Pancreas (tissue), 10 donors: ENCODE results near the gene SSH3. TPM values are rescaled to one million over a fixed set of nuclear protein-coding genes. Genes with fewer than 3 reads are reported as not detected.

Experiments
- ATAC-seq, 4 donors: fragments of 200-7000 bp; cut with Tn5 transposase; one replicate each; pipeline versions ENCODE4 v1.8.0 to v1.9.1; 2020; ENCODE audit warnings: mild to moderate bottlenecking in 4 of 4, moderate library complexity in 4 of 4
- DNase-seq, 6 donors: peaks; one replicate each; pipeline ENCODE4 v3.0.0-alpha.2; 2020
- FAIRE-seq: peaks from 2 replicates; lab custom pipeline; 2012; peaks lifted over from hg19 to GRCh38; lab: Jason Lieb, UNC
- H3K27ac ChIP-seq, 4 donors: fragments of 200-600 bp; sonication (generic); 1 replicate in 3 of 4; 2 replicates in 1 of 4; pipeline versions ENCODE4 v1.5.0 to v1.8.0; 2020
- H3K27me3 ChIP-seq, 4 donors: fragments of 200-600 bp; one replicate each; pipeline ENCODE4 v1.8.0; 2021
- H3K36me3 ChIP-seq, 3 donors: fragments of 200-600 bp; sonication (generic) in 1 of 3; one replicate each; pipeline versions ENCODE4 v1.5.0 to v1.8.0; 2020 to 2021
- H3K4me1 ChIP-seq, 3 donors: fragments of 200-600 bp; one replicate each; pipeline ENCODE4 v1.8.0; 2021
- H3K4me3 ChIP-seq, 4 donors: fragments of 200-600 bp; sonication (generic) in 2 of 4; one replicate each; pipeline versions ENCODE4 v1.5.0 to v1.8.0; 2020 to 2021
- H3K9me3 ChIP-seq, 4 donors: fragments of 200-600 bp; one replicate each; pipeline ENCODE4 v1.8.0; 2021
- CTCF ChIP-seq, 4 donors: fragments of 200-600 bp; sonication (generic) in 3 of 4; IDR thresholded peaks; one replicate each; pipeline versions ENCODE4 v1.5.0 to v1.8.0; 2021; ENCODE audit warnings: antibody characterized with exemption in 4 of 4
- WGBS, 2 donors: extraction: QIAGEN DNeasy Blood & Tissue Kit; methylation state at CpG; one replicate each; pipeline ENCODE4 v1.1.7; 2013; 5-methylcytosine and 5-hydroxymethylcytosine counted together
- intact Hi-C, 3 donors: fragments of 100-400 bp; cut with DNase I; formaldehyde crosslinking; loops; one replicate each; pipeline versions ENCODE4 v1.11.1 to v1.14.2; 2022
- polyA plus RNA-seq, 2 donors: library from polyadenylated mRNA; stranded (reverse); fragments of 200-250 nt; gene quantifications; one replicate each; pipeline ENCODE4 v1.2.3, GENCODE V29; 2013
- total RNA-seq, 6 donors: library from RNA; stranded (reverse); fragmentation: NEBNext Ultra II Directional in 4 of 6; extraction: Animal tissue kit (Norgen Biotek cat#: 25700) in 4 of 6; gene quantifications; one replicate each; pipeline versions ENCODE4 v1.2.1 to v1.2.4, GENCODE V29; 2021 to 2023
- donor health status: healthy with polysubstance abuse.
- donor health status: DM: no; HTN: no; CAD: no; lungs with moderate emphysema.
- donor health status: DM: no; HTN: no; CAD: no.
- donor health status: control.
- donor health status: control.
- donor health status: Bipolar disorder and iron deficiency.
- donor health status: DM: yes; HTN: yes; CAD: no.
- donor health status: DM: no; HTN: no; CAD: no.
- donor health status: DM: no; HTN: no; CAD: no.
- donor health status: DM: yes; HTN: yes; CAD: no.

Gene SSH3
- total and polyA plus RNA-seq, 8 donors: 15.2 to 29.2 (median 23.3) TPM

- peak in 1 of 4 donors; percentile 5 for TF ChIP-seq CTCF (IDR thresholded peaks at IDR 0.05)
- 0% methylated on average over 39 to 87 of the region's 87 CpGs for WGBS, 2 donors
- peak overlapping the region; percentile 74 to 94 (median 90) for H3K27ac ChIP-seq
- H3K9me3 ChIP-seq: no peaks in the 10 kb centered on the region
- H3K4me1 ChIP-seq: peaks cover 6 to 12% (median 9%) of the 10 kb centered on the region in 3 donors
- no peaks in the 10 kb centered on the region for H3K27me3 ChIP-seq
- peaks cover 4 to 20% (median 16%) of the 10 kb centered on the region in 3 donors for H3K36me3 ChIP-seq
- DNase-seq (peak; percentile 71 to 90 (median 84)), ATAC-seq (peak; percentile 78 to 87 (median 84)), FAIRE-seq (no peak)
- intact Hi-C loops: no loop called here
- H3K4me3 ChIP-seq: peak overlapping the region; percentile 51 to 74 (median 66)
Measured at GRCh38 chr11:67288452-67289225, 14.7 kb upstream of the SSH3 start.

- Histone ChIP-seq H3K9me3 (no peaks in the 10 kb centered on the region), H3K36me3 (peaks cover 3 to 18% (median 10%) of the 10 kb centered on the region in 3 donors), H3K27me3 (no peaks in the 10 kb centered on the region), H3K4me1 (peaks cover 6 to 12% (median 9%) of the 10 kb centered on the region in 3 donors), H3K27ac (peak within 1 kb of the TSS; percentile 74 to 94 (median 90)), H3K4me3 (peak within 1 kb of the TSS; percentile 51 to 74 (median 66))
- DNase-seq: peak in 2 of 6 donors; percentile 53 to 80
- intact Hi-C loops: no loop called here
- 1% methylated on average over 21 to 56 of the region's 56 CpGs for WGBS, 2 donors
- peak in 1 of 4 donors; percentile 12 for ATAC-seq
- no peak for FAIRE-seq
- no peak for TF ChIP-seq CTCF (IDR thresholded peaks at IDR 0.05)
Measured at GRCh38 chr11:67289226-67289650, 14.1 kb upstream of the SSH3 start, which contains the start of gene ANKRD13D. ANKRD13D (plus strand) TSS chr11:67289303; CDS start chr11:67289461, 158 bp downstream.

GRCh38 chr11:67289651-67290479, 13.5 kb upstream of the SSH3 start:
- FAIRE-seq (no peak), ATAC-seq (peak in 2 of 4 donors; percentile 2 to 10), DNase-seq (peak in 2 of 6 donors; percentile 53 to 80)
- Histone ChIP-seq H3K27me3 (no peaks in the 10 kb centered on the region), H3K9me3 (no peaks in the 10 kb centered on the region), H3K4me1 (peaks cover 6 to 12% (median 9%) of the 10 kb centered on the region in 3 donors), H3K27ac (peak overlapping the region in 2 of 4 donors; percentile 41 to 50), H3K36me3 (peaks cover 0 to 12% (median 4%) of the 10 kb centered on the region in 3 donors), H3K4me3 (peak overlapping the region; percentile 51 to 74 (median 65))
- WGBS, 2 donors: 28 to 36% methylated on average over 34 to 36 of the region's 36 CpGs
- TF ChIP-seq CTCF (IDR thresholded peaks at IDR 0.05): no peak
- intact Hi-C loops: no loop called here

- intact Hi-C loops: no loop called here
- DNase-seq (peak in 2 of 6 donors; percentile 27 to 53), ATAC-seq (no peak), FAIRE-seq (no peak)
- WGBS, 2 donors: 93 to 96% methylated on average over 7 of the region's 7 CpGs
- Histone ChIP-seq H3K27ac (no peak overlapping the region), H3K27me3 (no peaks in the 10 kb centered on the region), H3K9me3 (no peaks in the 10 kb centered on the region), H3K4me3 (no peak overlapping the region), H3K4me1 (peaks cover 6 to 12% (median 9%) of the 10 kb centered on the region in 3 donors), H3K36me3 (peaks cover 0 to 2% (median 0%) of the 10 kb centered on the region in 3 donors)
- no peak for TF ChIP-seq CTCF (IDR thresholded peaks at IDR 0.05)
Measured at GRCh38 chr11:67290801-67291200, 12.5 kb upstream of the SSH3 start.
